ENCODE data around the gene ARHGAP28.

The ARHGAP28 gene

GRCh38 chr18:6959110-6959509 is 229.6 kb downstream of the ARHGAP28 start:
- Histone ChIP-seq H3K4me1 (ENCODE audit: control insufficient read depth, insufficient read depth, low read length) (no peaks in the 10 kb centered on the region), H3K4me3 (ENCODE audit: low read length in 2 of 2) (no peak overlapping the region), H3K9me3 (ENCODE audit: control insufficient read depth in 2 of 2, low read length in 2 of 2) (no peaks in the 10 kb centered on the region), H3K27me3 (ENCODE audit: control insufficient read depth in 1 of 2, insufficient read depth in 2 of 2, low read length in 2 of 2) (no peaks in the 10 kb centered on the region), H3K36me3 (ENCODE audit: control insufficient read depth in 2 of 2, insufficient read depth in 2 of 2, low read length in 2 of 2) (no peaks in the 10 kb centered on the region), H3K9ac (ENCODE audit: low read length in 2 of 2) (no peak overlapping the region), H3K27ac (ENCODE audit: low read length) (no peak overlapping the region)

GRCh38 chr18:6960124-6960523 is 230.6 kb downstream of the ARHGAP28 start:
- Histone ChIP-seq H3K27me3 (ENCODE audit: control insufficient read depth in 1 of 2, insufficient read depth in 2 of 2, low read length in 2 of 2) (no peaks in the 10 kb centered on the region), H3K4me3 (ENCODE audit: low read length in 2 of 2) (no peak overlapping the region), H3K27ac (ENCODE audit: low read length) (no peak overlapping the region), H3K4me1 (ENCODE audit: control insufficient read depth, insufficient read depth, low read length) (no peaks in the 10 kb centered on the region), H3K36me3 (ENCODE audit: control insufficient read depth in 2 of 2, insufficient read depth in 2 of 2, low read length in 2 of 2) (no peaks in the 10 kb centered on the region), H3K9ac (ENCODE audit: low read length in 2 of 2) (no peak overlapping the region), H3K9me3 (ENCODE audit: control insufficient read depth in 2 of 2, low read length in 2 of 2) (no peaks in the 10 kb centered on the region)

GRCh38 chr18:6960656-6961055 is 231.1 kb downstream of the ARHGAP28 start:
- H3K27ac ChIP-seq (ENCODE audit: low read length) = no peak overlapping the region
- H3K27me3 ChIP-seq (ENCODE audit: control insufficient read depth in 1 of 2, insufficient read depth in 2 of 2, low read length in 2 of 2) = no peaks in the 10 kb centered on the region
- no peak overlapping the region for H3K4me3 ChIP-seq (ENCODE audit: low read length in 2 of 2)
- no peak overlapping the region for H3K9ac ChIP-seq (ENCODE audit: low read length in 2 of 2)
- no peaks in the 10 kb centered on the region for H3K4me1 ChIP-seq (ENCODE audit: control insufficient read depth, insufficient read depth, low read length)
- H3K36me3 ChIP-seq (ENCODE audit: control insufficient read depth in 2 of 2, insufficient read depth in 2 of 2, low read length in 2 of 2) = no peaks in the 10 kb centered on the region
- no peaks in the 10 kb centered on the region for H3K9me3 ChIP-seq (ENCODE audit: control insufficient read depth in 2 of 2, low read length in 2 of 2)

GRCh38 chr18:6961331-6961730 is 231.8 kb downstream of the ARHGAP28 start:
- Histone ChIP-seq H3K27ac (ENCODE audit: low read length) (no peak overlapping the region), H3K4me1 (ENCODE audit: control insufficient read depth, insufficient read depth, low read length) (no peaks in the 10 kb centered on the region), H3K9me3 (ENCODE audit: control insufficient read depth in 2 of 2, low read length in 2 of 2) (no peaks in the 10 kb centered on the region), H3K36me3 (ENCODE audit: control insufficient read depth in 2 of 2, insufficient read depth in 2 of 2, low read length in 2 of 2) (no peaks in the 10 kb centered on the region), H3K9ac (ENCODE audit: low read length in 2 of 2) (no peak overlapping the region), H3K4me3 (ENCODE audit: low read length in 2 of 2) (no peak overlapping the region), H3K27me3 (ENCODE audit: control insufficient read depth in 1 of 2, insufficient read depth in 2 of 2, low read length in 2 of 2) (no peaks in the 10 kb centered on the region)

GRCh38 chr18:6962571-6963451 is 233.3 kb downstream of the ARHGAP28 start:
- Histone ChIP-seq H3K9me3 (ENCODE audit: control insufficient read depth in 2 of 2, low read length in 2 of 2) (no peaks in the 10 kb centered on the region), H3K27me3 (ENCODE audit: control insufficient read depth in 1 of 2, insufficient read depth in 2 of 2, low read length in 2 of 2) (no peaks in the 10 kb centered on the region), H3K4me1 (ENCODE audit: control insufficient read depth, insufficient read depth, low read length) (no peaks in the 10 kb centered on the region), H3K4me3 (ENCODE audit: low read length in 2 of 2) (no peak overlapping the region), H3K36me3 (ENCODE audit: control insufficient read depth in 2 of 2, insufficient read depth in 2 of 2, low read length in 2 of 2) (no peaks in the 10 kb centered on the region), H3K9ac (ENCODE audit: low read length in 2 of 2) (no peak overlapping the region), H3K27ac (ENCODE audit: low read length) (no peak overlapping the region)

- no peak overlapping the region for H3K4me3 ChIP-seq (ENCODE audit: low read length in 2 of 2)
- no peak overlapping the region for H3K27ac ChIP-seq (ENCODE audit: low read length)
- no peaks in the 10 kb centered on the region for H3K9me3 ChIP-seq (ENCODE audit: control insufficient read depth in 2 of 2, low read length in 2 of 2)
- H3K9ac ChIP-seq (ENCODE audit: low read length in 2 of 2) = no peak overlapping the region
- H3K4me1 ChIP-seq (ENCODE audit: control insufficient read depth, insufficient read depth, low read length) = no peaks in the 10 kb centered on the region
- no peaks in the 10 kb centered on the region for H3K36me3 ChIP-seq (ENCODE audit: control insufficient read depth in 2 of 2, insufficient read depth in 2 of 2, low read length in 2 of 2)
- no peaks in the 10 kb centered on the region for H3K27me3 ChIP-seq (ENCODE audit: control insufficient read depth in 1 of 2, insufficient read depth in 2 of 2, low read length in 2 of 2)
These were observed 234.1 kb downstream of the ARHGAP28 start for GRCh38 chr18:6963452-6964097.

Measured in stomach smooth muscle (tissue), 2 donors.